ENCODE data around the gene CPO. TPM values are rescaled to one million over a fixed set of nuclear protein-coding genes. Genes with fewer than 3 reads are reported as not detected.

The CPO gene
- total RNA-seq, 2 donors from 2014 or later: 2.5 TPM; not detected in 1

Other genes starting within 250 kb of the CPO start
- gene DYTN, start 221.1 kb upstream of the CPO start, total RNA-seq: not detected
- gene MDH1B, start 174.2 kb upstream of the CPO start, total RNA-seq: 1 to 10 TPM in 1 of 2 donors, under 1 TPM in 1; 0.82 to 6.2 TPM
- 10 to 100 TPM; 19.5 to 21.4 TPM for gene FASTKD2, start 173.9 kb upstream of the CPO start, total RNA-seq
- 10 to 100 TPM; 10.2 to 23.9 TPM for gene KLF7, start 226.4 kb downstream of the CPO start, total RNA-seq

All from prostate gland (tissue), 2 donors.